Smooth muscle cell (in vitro differentiated cells): ENCODE data around the gene ELK3. TPM values are rescaled to one million over a fixed set of nuclear protein-coding genes. Genes with fewer than 3 reads are reported as not detected.

Experiments used
- DNase-seq: peaks from one replicate; lab custom pipeline; 2025; ENCODE audit not compliant: unreplicated experiment; lab: John Stamatoyannopoulos, UW
- H2AFZ ChIP-seq: fragments of 200-600 bp; sonication (generic); 2 replicates; pipeline ENCODE4 v1.6.0; 2016; ENCODE audit warnings: antibody characterized with exemption, low read depth, mild to moderate bottlenecking
- H3F3A ChIP-seq: fragments of 200-600 bp; sonication (generic); 2 replicates; pipeline ENCODE4 v1.6.0; 2017; ENCODE audit warnings: antibody characterized with exemption, low read depth
- H3K27ac ChIP-seq: fragments of 200-600 bp; sonication (generic); 2 replicates; pipeline ENCODE4 v1.5.1; 2016; ENCODE audit warnings: low read depth, mild to moderate bottlenecking
- H3K27me3 ChIP-seq: fragments of 200-600 bp; sonication (generic); 2 replicates; pipeline ENCODE4 v1.6.1; 2016; ENCODE audit warnings: low read depth, mild to moderate bottlenecking
- H3K36me3 ChIP-seq: fragments of 200-600 bp; sonication (generic); 2 replicates; pipeline ENCODE4 v1.5.1; 2016; ENCODE audit warnings: low read depth
- H3K4me1 ChIP-seq: fragments of 200-600 bp; sonication (generic); 2 replicates; pipeline ENCODE4 v1.5.1; 2016; ENCODE audit warnings: low read depth
- H3K4me2 ChIP-seq: fragments of 200-600 bp; sonication (generic); 2 replicates; pipeline ENCODE4 v1.6.0; 2016; ENCODE audit warnings: mild to moderate bottlenecking
- H3K4me3 ChIP-seq: fragments of 200-600 bp; sonication (generic); 2 replicates; pipeline ENCODE4 v1.5.1; 2016; ENCODE audit warnings: mild to moderate bottlenecking
- H3K79me2 ChIP-seq: fragments of 200-600 bp; sonication (generic); 2 replicates; pipeline ENCODE4 v1.6.0; 2016; ENCODE audit warnings: low read depth, mild to moderate bottlenecking
- H3K9ac ChIP-seq: fragments of 200-600 bp; sonication (generic); 2 replicates; pipeline ENCODE4 v1.6.0; 2016; ENCODE audit warnings: low read depth
- H3K9me3 ChIP-seq: fragments of 200-600 bp; sonication (generic); replicated peaks from 2 replicates; pipeline ENCODE4 v1.5.1; 2016; ENCODE audit warnings: low read depth
- H4K20me1 ChIP-seq: fragments of 200-600 bp; sonication (generic); 2 replicates; pipeline ENCODE4 v1.6.0; 2016; ENCODE audit warnings: low read depth
- CTCF ChIP-seq: fragments of 200-600 bp; sonication (generic); IDR thresholded peaks from 2 replicates; pipeline ENCODE4 v1.5.1; 2017; ENCODE audit warnings: borderline replicate concordance, mild to moderate bottlenecking, antibody characterized with exemption; ENCODE audit not compliant: insufficient read depth, poor library complexity, severe bottlenecking
- WGBS: methylation state at CpG from one replicate; pipeline ENCODE4 v1.1.7; 2016; ENCODE audit warnings: low lambda C conversion rate; 5-methylcytosine and 5-hydroxymethylcytosine counted together
- polyA plus RNA-seq: library from polyadenylated mRNA; unstranded; fragments of >200 nt; fragmentation: Nextera tagmentation; extraction: Ambion mirVana; gene quantifications from 2 replicates; pipeline ENCODE4 v1.2.1, GENCODE V29; 2016
- total RNA-seq: library from RNA; depleted of rRNA; stranded (reverse); fragments of >200 nt; gene quantifications from 2 replicates; pipeline ENCODE4 v1.2.3, GENCODE V29; 2014

Gene ELK3
- total and polyA plus RNA-seq, 2 experiments from 2014 or later: 43.1 to 44.3 TPM

GRCh38 chr12:96237465-96238077 is 43.4 kb downstream of the ELK3 start:
- H3K4me2 ChIP-seq: peak overlapping the region; percentile 60
- no peak overlapping the region for H3K9ac ChIP-seq
- H3K4me1 ChIP-seq: peaks cover 11% of the 10 kb centered on the region
- H3K27me3 ChIP-seq: no peaks in the 10 kb centered on the region
- no peak overlapping the region for H2AFZ ChIP-seq
- H4K20me1 ChIP-seq: peaks cover 99% of the 10 kb centered on the region
- H3K36me3 ChIP-seq: no peaks in the 10 kb centered on the region
- H3K9me3 ChIP-seq: no peaks in the 10 kb centered on the region
- no peak for TF ChIP-seq CTCF
- peak overlapping the region; percentile 79 for H3K27ac ChIP-seq
- 24% methylated on average over 9 of the region's 9 CpGs for WGBS
- no peak overlapping the region for H3K4me3 ChIP-seq
- no peak for DNase-seq
- H3K79me2 ChIP-seq: peaks cover 41% of the 10 kb centered on the region
- peaks cover 18% of the 10 kb centered on the region for H3F3A ChIP-seq

GRCh38 chr12:96238336-96239047 is 44.3 kb downstream of the ELK3 start:
- DNase-seq: no peak
- Histone ChIP-seq H3K4me1 (peaks cover 11% of the 10 kb centered on the region), H3K27ac (peak overlapping the region; percentile 79), H3K9me3 (no peaks in the 10 kb centered on the region), H3F3A (peaks cover 18% of the 10 kb centered on the region), H3K27me3 (no peaks in the 10 kb centered on the region), H3K4me2 (peak overlapping the region; percentile 62), H2AFZ (no peak overlapping the region), H4K20me1 (peaks cover 100% of the 10 kb centered on the region), H3K4me3 (no peak overlapping the region), H3K36me3 (no peaks in the 10 kb centered on the region), H3K79me2 (peaks cover 42% of the 10 kb centered on the region), H3K9ac (no peak overlapping the region)
- TF ChIP-seq CTCF: no peak
- WGBS: 81% methylated on average over 13 of the region's 13 CpGs

DNA sequence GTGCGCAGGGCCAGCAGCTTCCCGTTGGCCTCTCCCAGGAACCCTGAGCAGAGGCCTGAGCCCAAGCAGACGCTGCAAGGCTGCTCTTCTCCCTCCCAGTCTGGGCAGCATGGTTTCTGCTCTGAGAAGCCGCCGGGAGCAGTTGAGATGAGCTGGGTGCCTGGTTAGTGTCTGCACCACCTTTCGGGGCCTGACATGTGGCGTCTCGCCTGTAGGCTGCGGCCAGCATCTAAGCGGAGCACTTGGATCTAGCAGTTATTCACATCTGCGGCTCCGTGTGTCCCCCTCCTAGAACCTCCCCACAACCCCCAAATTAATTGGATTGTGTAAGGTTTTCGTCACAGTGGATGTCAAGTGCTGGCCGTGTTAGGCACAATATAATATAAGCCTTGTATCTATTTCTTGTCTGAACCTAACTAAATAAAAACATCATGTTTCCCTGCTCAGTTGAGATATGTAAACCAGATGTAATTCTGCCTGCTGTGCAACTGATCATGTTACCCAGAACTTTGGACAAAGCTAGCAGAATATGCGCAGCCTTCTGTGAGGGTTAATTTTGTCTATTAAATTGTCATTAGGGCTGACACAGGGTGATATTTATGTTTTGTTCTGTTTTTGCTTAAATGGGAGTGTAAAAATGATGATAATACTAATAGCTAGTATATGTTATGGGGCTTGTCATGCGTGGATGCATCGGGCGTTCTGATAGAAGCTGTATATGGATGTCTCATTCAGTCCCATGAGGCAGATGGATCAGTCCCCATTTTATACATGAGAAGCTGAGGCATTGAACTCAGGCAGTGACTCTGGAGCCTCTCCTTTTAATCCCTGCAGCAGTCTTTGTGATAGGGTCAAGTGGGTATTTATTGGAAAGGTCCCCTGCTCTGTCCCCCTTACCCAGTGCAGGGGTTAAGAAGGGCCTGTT is 45.8 kb downstream of the ELK3 start:
- Histone ChIP-seq H3K27ac (peak overlapping the region; percentile 46), H3K9ac (no peak overlapping the region), H3K4me2 (peak overlapping the region; percentile 62), H3K4me1 (peaks cover 11% of the 10 kb centered on the region), H4K20me1 (peaks cover 100% of the 10 kb centered on the region), H3F3A (peaks cover 18% of the 10 kb centered on the region), H3K9me3 (no peaks in the 10 kb centered on the region), H3K4me3 (no peak overlapping the region), H2AFZ (no peak overlapping the region), H3K27me3 (no peaks in the 10 kb centered on the region), H3K36me3 (no peaks in the 10 kb centered on the region), H3K79me2 (peaks cover 53% of the 10 kb centered on the region)
- no peak for TF ChIP-seq CTCF
- WGBS: 16% methylated on average over 18 of the region's 18 CpGs
- peak; percentile 58 for DNase-seq
